GM18517 (cell line): ENCODE results near the gene GSG1L.

Experiments
- ATAC-seq: cut with Tn5 transposase; IDR thresholded peaks from one replicate; pipeline ENCODE4 v1.9.1; 2021; ENCODE audit warnings: mild to moderate bottlenecking, moderate library complexity; ENCODE audit not compliant: unreplicated experiment

Gene GSG1L

DNA sequence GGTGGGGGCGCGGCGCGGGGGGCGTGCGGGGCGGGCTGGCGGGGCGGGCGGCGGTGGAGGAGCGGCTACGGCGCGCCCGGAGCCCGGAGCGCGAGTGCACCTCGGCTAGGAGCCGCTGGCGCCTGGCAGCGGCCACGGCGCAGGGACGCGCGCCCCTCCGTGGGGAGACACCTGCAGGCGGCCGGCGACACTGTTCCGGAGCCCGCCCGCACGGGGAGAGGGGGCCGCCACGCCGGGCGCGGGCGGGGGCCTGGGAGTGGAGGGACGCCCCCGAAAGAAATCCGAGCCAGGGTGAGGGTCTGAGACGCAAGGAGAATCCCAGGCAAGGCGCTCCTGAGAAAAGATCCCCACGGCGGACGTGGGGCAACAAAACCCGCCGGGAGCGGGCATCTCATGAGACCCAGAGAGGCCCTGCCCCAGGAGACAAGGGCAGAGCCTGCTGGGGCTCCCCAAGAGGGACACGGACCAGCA lies at the start of gene GSG1L:
Gene GSG1L (minus strand): TSS at position 124 of the 471 bp plus-strand sequence. CDS start 290 bp downstream, outside the sequence.
- ATAC-seq: no peak

GRCh38 chr16:28112908-28113307 lies 49.4 kb upstream of the GSG1L start:
- ATAC-seq: no peak

DNA sequence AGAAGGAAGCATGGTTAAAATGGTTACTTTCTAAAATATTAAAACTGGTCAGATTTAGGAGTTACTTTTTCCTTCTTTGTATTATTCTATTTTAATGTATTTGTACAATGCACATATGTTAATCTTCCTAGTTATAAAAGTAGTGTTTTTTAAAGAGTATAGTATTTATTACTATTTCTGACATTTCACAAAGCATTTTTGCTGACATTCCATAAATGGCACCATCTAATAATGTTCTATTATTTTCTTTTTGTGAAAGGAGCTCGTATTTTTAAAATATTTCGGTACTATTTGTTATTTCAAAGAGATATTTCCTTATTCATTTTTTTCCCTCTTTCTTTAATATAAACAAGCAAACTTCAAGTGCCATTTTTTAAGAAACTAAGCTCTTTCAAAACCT lies 47.5 kb upstream of the GSG1L start:
- ATAC-seq: no peak

GRCh38 chr16:28110479-28110878 lies 47.0 kb upstream of the GSG1L start:
- ATAC-seq: no peak

GRCh38 chr16:28110074-28110473 lies 46.6 kb upstream of the GSG1L start:
- no peak for ATAC-seq

GRCh38 chr16:28108590-28109247 lies 45.2 kb upstream of the GSG1L start:
- no peak for ATAC-seq

DNA sequence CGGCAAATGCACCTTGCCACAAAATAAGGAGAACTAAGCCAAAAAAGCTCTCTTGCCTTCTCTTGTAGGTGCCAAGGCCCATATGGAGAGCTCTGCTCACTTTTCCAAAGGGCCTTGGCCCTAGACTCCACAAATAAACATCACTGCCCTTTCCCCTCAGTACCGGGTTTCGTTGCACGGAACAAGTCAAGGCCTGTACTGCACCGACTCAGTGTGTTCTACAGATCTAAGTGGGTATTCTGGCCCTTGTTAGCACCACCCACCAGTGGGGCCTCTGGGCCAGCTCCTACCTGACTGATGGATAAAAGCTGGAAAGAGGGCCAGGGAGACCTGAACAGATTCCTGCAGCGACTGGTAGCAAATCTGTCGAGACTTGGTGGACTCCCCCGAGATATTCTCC lies 43.7 kb upstream of the GSG1L start:
- ATAC-seq: no peak

DNA sequence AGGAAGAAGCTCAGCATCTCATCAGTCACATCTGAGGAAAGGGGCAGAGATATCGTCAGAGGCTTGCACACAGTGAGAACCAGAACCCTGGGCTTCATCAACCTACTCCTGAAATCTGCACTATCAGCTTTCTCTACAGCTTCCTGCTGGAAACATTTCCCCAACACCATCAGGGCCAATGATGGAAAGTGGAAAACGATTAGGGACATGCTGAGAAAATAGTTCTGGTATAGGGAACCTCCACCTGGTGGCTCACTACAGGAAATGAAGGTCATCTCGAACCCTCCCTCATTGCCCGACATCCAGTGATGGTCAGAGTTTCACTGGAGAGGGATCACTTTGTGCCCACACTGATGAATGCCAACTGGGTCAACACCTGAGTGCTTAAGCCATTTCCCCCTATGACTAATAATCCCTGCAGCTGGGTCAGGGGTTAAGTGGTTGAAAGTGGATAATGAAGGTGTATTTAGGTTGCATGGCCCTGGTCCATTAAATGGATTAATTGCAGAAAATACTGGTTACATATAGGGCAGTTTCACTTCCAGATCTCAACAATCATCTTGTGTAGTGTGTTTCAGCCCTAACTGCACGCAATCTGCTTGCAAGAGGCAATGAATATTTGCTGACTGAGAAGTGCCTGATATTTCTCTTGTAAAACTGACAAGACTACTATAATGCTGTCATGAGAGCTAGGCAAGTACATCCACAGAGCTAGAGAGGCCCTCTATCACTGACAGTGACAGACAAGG lies 43.1 kb upstream of the GSG1L start:
- no peak for ATAC-seq

DNA sequence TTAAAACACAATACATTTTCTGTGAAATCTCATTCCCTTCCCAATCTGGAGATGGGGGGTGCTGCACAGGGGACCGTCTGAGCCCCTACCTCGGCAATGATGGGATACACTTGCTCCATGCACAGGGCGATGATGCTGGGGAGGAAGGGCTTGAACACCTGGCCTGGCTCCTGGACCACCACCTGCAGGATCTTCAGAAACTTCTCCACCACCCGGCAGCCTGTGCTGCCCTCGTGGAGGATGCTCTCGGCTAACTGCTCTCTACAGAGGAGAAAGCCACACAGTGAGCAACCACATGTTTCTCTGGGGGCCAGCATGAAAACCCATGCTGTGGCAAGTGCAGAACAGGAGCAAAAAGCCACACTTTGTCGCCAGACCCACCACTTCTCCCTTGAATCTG lies 42.4 kb upstream of the GSG1L start:
- ATAC-seq: no peak

DNA sequence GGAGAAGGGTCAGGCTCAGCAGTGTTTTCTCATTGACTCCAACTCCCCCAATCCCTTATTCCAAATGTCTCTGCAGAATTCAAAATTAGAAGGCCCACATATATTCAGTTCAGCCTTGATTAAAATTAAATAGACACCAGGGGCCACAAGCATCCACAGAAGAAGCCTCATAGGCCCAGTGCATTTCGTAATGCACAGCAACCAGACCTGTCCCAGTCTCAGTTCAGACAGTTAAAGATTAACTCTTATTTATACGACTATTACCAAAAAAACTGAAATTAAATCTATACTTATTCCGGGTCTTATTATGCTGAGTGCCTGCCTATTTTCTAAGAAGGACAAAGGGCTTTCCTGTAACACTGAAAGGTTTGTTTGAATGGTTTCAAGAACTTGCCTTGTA lies 41.8 kb upstream of the GSG1L start:
- no peak for ATAC-seq

- ATAC-seq: no peak
These were observed 40.9 kb upstream of the GSG1L start for GRCh38 chr16:28104404-28104803.

DNA sequence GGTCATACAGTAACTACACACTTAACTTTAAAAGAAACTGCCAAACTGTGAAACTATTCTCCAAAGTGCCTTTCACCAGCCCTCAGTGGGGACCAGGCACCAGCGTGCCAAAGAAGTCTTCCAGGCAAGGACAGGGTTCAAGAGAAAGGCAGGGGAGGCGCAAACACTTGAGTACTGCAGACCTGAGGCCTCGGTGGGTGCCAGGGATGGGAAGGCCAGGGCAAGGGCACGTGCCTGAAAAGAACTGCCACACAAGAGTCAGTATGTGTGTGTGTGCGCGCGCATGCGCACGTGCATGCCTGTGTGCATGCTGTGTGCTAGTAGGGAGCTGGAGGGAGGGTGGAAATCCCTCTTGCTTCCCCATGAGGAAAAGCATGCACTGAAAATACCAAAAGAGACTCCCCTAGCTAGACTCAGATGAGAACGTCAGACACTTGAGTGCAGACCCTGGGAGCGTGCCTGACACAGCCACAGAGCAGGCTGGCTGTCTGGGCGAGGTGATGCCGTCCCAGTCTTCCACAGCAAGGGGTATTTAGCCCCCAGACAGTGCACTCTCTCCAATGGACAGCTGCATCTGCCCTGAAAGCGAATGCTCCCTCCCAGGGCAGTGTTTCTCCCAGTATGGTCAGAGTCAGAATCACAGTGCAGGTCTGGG lies 40.1 kb upstream of the GSG1L start:
- no peak for ATAC-seq

DNA sequence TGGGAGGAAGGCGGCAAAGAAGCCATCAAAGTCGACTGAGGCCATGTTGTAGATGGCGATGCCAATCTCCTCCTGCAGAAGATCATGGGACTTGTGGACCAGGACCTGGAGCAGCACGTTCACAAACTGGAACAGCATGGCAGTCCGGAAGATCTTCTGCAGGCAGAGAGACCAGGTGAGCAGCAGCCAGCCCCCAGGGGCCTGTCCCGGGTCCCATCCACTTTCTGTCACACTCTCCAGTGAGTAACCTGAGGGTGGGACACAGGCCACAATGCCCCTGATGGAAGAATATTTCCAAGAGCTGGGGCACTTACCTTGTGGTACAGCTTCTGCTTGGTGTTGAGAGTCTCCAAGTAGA lies 38.0 kb upstream of the GSG1L start:
- no peak for ATAC-seq

GRCh38 chr16:28100810-28101532 lies 37.5 kb upstream of the GSG1L start:
- no peak for ATAC-seq

- ATAC-seq: no peak
These were observed 35.7 kb upstream of the GSG1L start for GRCh38 chr16:28098959-28099945.

- no peak for ATAC-seq
These were observed 34.9 kb upstream of the GSG1L start for GRCh38 chr16:28098171-28098958.

DNA sequence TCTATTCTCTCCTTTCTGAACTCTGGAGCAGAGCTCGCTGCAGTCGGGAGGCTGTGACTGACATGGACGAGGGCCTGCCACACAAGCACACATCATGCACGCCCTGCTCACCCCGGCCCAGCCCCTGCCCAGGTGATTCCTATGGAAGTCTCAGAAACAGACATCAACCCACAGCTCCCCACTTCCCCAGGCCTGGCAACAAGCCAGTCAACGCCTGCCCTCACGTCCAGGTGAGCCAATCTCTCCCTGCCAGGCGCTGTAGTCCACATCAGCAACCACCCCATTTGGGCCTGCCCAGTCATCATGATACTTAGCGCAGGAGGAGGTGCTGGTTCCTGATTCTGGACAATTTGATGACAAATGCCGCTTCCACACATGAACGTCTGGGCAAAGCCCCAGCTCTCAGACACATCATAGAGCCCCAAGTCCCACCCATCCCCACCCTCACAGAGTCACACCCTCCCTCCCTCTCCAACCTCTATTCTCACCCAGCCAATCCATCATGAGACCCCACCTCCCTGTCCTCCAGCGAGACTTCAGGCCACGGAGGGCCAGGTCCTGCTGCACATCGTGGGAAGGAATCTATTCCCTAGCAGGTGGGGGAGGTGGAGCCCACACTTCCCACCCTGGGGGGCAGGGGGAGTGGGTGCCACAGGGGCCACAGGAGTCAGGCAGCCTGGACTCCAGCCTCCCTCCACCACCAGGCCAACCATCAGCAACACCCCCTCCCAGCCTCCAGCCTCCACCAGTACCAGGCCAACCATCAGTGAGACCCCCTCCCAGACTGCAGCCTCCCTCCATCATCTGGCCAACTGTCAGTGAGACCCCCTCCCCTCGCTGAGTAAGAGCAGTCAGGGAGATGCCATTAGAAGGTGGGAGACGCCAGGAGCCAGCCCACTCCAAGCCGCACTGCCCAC lies 33.7 kb upstream of the GSG1L start:
- no peak for ATAC-seq

DNA sequence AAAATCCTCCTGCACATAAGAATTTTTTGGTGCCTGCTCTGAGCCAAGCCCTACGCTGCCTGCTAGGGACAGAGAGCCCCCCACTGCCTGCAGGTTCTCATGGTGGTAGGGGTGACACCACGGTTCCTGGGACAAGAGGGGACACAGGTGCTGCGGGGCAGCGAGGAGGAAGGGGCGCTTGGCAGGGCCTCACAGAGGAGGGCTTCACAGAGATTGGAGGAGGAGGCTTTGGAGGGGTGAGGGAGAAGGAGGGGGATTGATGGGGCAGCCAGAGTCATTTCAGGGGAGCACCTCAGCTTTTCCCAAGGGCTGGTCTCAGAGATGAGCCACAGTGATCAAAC lies 29.8 kb upstream of the GSG1L start:
- no peak for ATAC-seq
